ENCODE results near the gene TTC7B. TPM values are rescaled to one million over a fixed set of nuclear protein-coding genes. Genes with fewer than 3 reads are reported as not detected.

Gene TTC7B
- total RNA-seq, 1 donor from 2014 or later = 83.1 TPM

DNA sequence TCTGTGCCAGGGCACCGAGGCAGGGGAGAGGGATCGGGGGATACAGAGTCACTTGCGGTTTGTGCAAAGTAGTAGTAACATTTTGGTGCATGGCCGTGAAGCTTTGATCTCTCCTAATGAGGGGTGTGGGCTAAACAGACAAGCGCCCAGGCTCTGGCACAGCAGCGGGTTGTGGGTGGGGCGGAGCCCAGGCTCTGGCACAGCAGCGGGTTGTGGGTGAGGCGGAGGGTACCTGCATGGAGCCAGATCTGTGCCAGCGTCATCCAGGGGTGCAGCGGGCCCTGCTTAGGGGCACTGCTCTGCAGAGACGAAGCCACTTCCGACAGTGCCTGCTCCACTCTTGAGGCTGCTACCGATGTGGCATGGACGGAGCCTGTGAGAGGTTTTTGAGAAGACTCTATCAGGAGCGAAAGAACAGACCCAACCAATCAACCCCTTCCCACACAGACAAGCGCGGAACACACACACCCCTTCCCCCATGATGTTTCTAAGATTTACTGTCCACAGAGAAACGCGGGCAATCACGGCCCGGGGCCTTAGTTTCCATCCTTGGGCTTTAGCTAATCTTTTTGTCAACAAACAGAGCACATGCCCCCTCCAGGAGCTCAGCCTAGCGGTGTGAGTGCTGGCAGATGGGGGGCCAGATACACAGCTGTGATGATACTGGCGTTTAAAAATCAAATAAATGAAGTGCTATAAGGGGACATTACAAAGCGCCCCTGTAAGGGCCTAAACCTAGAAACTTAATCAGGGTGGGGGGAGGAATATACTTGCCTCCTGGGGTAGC lies 222.8 kb downstream of the TTC7B start:
- no peak for DNase-seq
- Mint-ChIP-seq H3K27me3 (ENCODE audit: unreplicated experiment) (peaks cover 2% of the 10 kb centered on the region), H3K4me3 (ENCODE audit: unreplicated experiment) (no peak overlapping the region), H3K4me1 (ENCODE audit: low read depth, unreplicated experiment) (peaks cover 11% of the 10 kb centered on the region), H3K9me3 (ENCODE audit: unreplicated experiment) (peaks cover 8% of the 10 kb centered on the region), H3K36me3 (ENCODE audit: unreplicated experiment) (no peaks in the 10 kb centered on the region), H3K27ac (ENCODE audit: unreplicated experiment) (peak overlapping the region; percentile 78)
- TF ChIP-seq CTCF (IDR thresholded peaks at IDR 0.05; ENCODE audit: partially characterized antibody, unreplicated experiment) = no peak

- no peaks in the 10 kb centered on the region for H3K36me3 Mint-ChIP-seq (ENCODE audit: unreplicated experiment)
- peaks cover 11% of the 10 kb centered on the region for H3K4me1 Mint-ChIP-seq (ENCODE audit: low read depth, unreplicated experiment)
- H3K27ac Mint-ChIP-seq (ENCODE audit: unreplicated experiment) = no peak overlapping the region
- no peak overlapping the region for H3K4me3 Mint-ChIP-seq (ENCODE audit: unreplicated experiment)
- H3K9me3 Mint-ChIP-seq (ENCODE audit: unreplicated experiment) = peaks cover 8% of the 10 kb centered on the region
- DNase-seq = no peak
- peaks cover 2% of the 10 kb centered on the region for H3K27me3 Mint-ChIP-seq (ENCODE audit: unreplicated experiment)
- TF ChIP-seq CTCF (IDR thresholded peaks at IDR 0.05; ENCODE audit: partially characterized antibody, unreplicated experiment) = no peak
These were observed 223.6 kb downstream of the TTC7B start for GRCh38 chr14:90592655-90593054.

- TF ChIP-seq CTCF (IDR thresholded peaks at IDR 0.05; ENCODE audit: partially characterized antibody, unreplicated experiment) = no peak
- DNase-seq = no peak
- Mint-ChIP-seq H3K4me3 (ENCODE audit: unreplicated experiment) (no peak overlapping the region), H3K36me3 (ENCODE audit: unreplicated experiment) (peaks cover 5% of the 10 kb centered on the region), H3K27me3 (ENCODE audit: unreplicated experiment) (peaks cover 8% of the 10 kb centered on the region), H3K4me1 (ENCODE audit: low read depth, unreplicated experiment) (peaks cover 7% of the 10 kb centered on the region), H3K9me3 (ENCODE audit: unreplicated experiment) (peaks cover 1% of the 10 kb centered on the region), H3K27ac (ENCODE audit: unreplicated experiment) (no peak overlapping the region)
These were observed 228.3 kb downstream of the TTC7B start for GRCh38 chr14:90587918-90588317.

- peaks cover 1% of the 10 kb centered on the region for H3K9me3 Mint-ChIP-seq (ENCODE audit: unreplicated experiment)
- no peak overlapping the region for H3K4me3 Mint-ChIP-seq (ENCODE audit: unreplicated experiment)
- no peak for DNase-seq
- H3K4me1 Mint-ChIP-seq (ENCODE audit: low read depth, unreplicated experiment) = peaks cover 7% of the 10 kb centered on the region
- peaks cover 8% of the 10 kb centered on the region for H3K27me3 Mint-ChIP-seq (ENCODE audit: unreplicated experiment)
- H3K36me3 Mint-ChIP-seq (ENCODE audit: unreplicated experiment) = peaks cover 5% of the 10 kb centered on the region
- no peak overlapping the region for H3K27ac Mint-ChIP-seq (ENCODE audit: unreplicated experiment)
- no peak for TF ChIP-seq CTCF (IDR thresholded peaks at IDR 0.05; ENCODE audit: partially characterized antibody, unreplicated experiment)
These were observed 228.8 kb downstream of the TTC7B start for GRCh38 chr14:90587252-90587910.

GRCh38 chr14:90585106-90585505 lies 231.1 kb downstream of the TTC7B start:
- peaks cover 5% of the 10 kb centered on the region for H3K36me3 Mint-ChIP-seq (ENCODE audit: unreplicated experiment)
- H3K4me1 Mint-ChIP-seq (ENCODE audit: low read depth, unreplicated experiment) = peaks cover 10% of the 10 kb centered on the region
- DNase-seq = no peak
- peaks cover 8% of the 10 kb centered on the region for H3K27me3 Mint-ChIP-seq (ENCODE audit: unreplicated experiment)
- H3K27ac Mint-ChIP-seq (ENCODE audit: unreplicated experiment) = no peak overlapping the region
- TF ChIP-seq CTCF (IDR thresholded peaks at IDR 0.05; ENCODE audit: partially characterized antibody, unreplicated experiment) = no peak
- no peak overlapping the region for H3K4me3 Mint-ChIP-seq (ENCODE audit: unreplicated experiment)
- peaks cover 1% of the 10 kb centered on the region for H3K9me3 Mint-ChIP-seq (ENCODE audit: unreplicated experiment)
